HG03342 (cell line): ENCODE data around the gene ABCG1.

Experiments
- ATAC-seq: cut with Tn5 transposase; IDR thresholded peaks from one replicate; pipeline ENCODE4 v1.9.1; 2021; ENCODE audit warnings: mild to moderate bottlenecking, moderate library complexity; ENCODE audit not compliant: unreplicated experiment

The ABCG1 gene

DNA sequence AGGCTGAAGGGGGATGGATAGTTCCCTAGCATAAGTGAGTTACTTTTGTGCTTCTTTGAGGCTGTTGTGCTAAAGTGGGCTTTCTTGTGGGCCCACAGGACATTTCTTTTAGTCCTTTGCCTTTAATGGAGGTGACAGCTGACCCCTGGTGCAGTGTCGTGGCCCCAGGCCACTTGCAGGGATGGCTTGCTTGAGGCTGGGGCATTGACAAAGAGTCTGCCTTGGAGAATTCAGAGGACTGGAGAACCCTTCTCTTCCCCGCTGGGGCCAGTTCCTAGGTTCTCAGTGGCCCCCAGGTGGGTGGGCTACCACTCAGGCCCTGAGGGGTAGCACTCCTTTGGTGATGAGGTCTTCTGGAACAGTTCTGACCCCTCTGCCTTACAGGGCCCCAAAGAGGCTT, 12.8 kb downstream of the ABCG1 start:
- ATAC-seq: no peak

DNA sequence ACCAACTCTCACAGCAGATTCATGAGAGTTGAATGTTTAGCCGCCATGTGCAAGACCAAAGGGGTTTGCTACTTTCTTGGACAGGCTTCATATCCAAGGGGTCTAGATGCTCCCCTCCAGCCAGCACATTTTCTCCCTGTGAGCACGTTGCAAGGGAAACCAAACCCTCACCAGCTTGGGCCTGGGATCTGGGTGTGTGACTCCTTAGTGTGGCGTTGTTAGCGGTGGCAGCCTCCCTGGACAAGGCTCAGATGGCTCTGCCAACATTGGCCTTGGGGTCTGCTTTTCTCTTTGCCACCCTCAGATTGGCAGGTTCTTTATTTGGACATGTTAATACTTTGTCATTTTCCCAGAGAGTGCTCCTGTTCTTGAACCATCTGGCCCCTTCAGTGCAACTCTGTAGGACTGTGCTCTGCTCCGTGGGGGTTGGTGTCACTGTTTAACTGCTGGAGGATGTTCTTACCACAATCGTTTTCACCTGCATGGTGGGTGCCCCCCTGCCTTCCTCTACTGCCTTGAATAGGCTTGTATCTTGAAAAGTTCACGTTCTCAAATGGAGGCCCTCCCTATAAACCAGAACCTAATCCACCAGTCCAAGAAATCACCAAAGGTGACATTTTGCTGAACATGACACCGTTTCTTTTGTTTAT, 13.4 kb downstream of the ABCG1 start:
- no peak for ATAC-seq

GRCh38 chr21:42233067-42233961, 14.4 kb downstream of the ABCG1 start:
- ATAC-seq: peak; percentile 26

GRCh38 chr21:42234041-42234440, 15.1 kb downstream of the ABCG1 start:
- ATAC-seq: no peak

- peak; percentile 41 for ATAC-seq
Measured at GRCh38 chr21:42234464-42235241, 15.7 kb downstream of the ABCG1 start.

DNA sequence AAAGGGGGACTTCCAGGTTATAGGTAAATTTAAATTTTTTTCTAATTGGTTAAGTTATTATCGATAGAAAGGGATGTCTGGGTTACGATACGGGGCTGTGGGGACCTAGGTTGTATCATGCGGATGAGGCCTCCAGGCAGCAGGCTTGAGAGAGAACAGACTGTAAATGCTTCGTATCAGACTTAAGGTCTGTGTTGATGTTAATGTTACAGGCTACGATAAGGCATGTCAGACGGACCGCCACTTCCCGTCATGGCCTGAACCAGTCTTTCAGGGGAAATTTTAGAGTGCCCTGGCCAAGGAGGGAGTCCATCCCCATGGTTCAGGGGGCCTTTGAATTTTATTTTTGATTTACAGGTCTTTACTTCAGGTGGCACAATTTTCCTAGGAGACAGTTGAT, 16.7 kb downstream of the ABCG1 start:
- no peak for ATAC-seq

GRCh38 chr21:42236014-42236413, 17.1 kb downstream of the ABCG1 start:
- no peak for ATAC-seq

DNA sequence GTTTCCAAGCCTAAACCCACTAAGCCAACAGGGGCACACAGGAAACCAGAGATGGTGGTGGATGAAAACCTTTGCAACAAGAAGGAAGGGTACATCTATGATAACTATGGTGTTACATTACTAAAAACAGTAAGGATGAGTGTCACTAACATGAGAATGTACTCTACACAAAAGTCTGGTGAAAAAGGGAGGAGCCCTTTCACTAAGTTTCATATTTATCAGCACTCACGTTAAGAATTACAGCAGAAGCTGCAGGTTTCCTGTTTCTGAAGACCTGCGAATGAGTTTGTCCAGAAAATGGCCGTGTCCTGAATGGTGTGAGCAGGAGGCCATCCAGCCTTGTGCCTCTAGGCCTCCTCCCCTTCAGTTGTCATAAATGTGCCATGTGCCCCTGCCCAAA, 17.8 kb downstream of the ABCG1 start:
- no peak for ATAC-seq

DNA sequence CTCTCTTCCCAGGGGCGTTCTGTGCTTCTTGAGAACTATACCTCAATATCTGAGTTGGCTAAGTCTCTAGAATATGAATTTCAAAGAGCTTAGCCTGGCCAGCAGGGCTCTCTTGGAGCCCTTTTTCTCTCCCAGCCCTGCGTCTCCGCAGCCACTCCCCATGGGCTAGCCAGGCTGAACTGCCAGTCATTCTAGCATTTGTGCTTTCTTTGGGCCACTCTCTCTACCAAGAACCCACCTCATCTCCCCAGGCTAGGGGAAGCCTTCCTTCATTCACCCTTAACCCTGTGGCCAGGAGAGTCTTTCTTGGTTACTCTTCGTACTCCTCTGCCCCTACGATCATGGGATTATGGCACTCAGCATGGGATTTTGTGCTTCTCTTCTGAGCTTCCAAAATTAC, 18.2 kb downstream of the ABCG1 start:
- ATAC-seq: no peak

DNA sequence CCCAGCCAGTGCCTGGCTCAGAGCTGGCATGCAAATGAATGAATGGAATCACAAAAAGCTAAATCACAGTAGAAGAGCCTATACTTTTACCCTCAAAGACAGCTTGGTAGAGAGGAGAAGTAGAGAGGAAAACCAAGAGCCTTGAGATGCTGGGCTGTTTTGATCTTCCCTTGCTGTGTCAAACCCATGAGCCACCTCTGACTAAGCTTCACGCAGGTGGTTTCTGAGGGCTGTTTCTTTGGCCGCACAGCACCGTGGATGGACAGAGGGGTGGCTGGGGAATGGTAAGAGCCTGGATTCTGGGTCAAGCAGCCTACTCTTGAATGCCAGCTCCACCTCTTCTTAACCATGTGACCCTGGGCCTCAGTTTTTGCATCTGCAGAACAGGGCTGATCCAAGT, 18.6 kb downstream of the ABCG1 start:
- ATAC-seq: no peak

- no peak for ATAC-seq
Measured at GRCh38 chr21:42238185-42238934, 19.4 kb downstream of the ABCG1 start.

DNA sequence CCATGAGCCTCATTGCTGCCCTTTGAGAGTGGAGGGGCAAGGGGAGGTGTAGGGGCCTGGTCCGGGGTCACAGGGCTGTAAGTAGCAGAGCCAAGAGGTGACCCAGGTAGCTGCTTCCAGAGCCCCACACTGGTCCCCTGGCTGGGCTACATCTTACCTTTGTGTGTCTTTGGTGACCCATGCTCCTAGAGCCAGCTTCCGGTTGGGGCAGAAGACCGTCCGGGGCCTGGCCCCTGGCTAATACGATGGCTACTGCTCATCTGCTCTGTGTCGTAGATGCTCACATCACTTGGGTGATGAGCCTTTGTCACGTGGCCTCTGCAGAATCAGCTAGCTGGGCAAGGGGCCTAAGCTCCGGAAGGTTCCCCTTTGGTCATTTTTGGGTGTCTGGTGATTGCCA, 20.6 kb downstream of the ABCG1 start:
- ATAC-seq: no peak

GRCh38 chr21:42239973-42240372, 21.0 kb downstream of the ABCG1 start:
- no peak for ATAC-seq

GRCh38 chr21:42242611-42243010, 23.7 kb downstream of the ABCG1 start:
- no peak for ATAC-seq

DNA sequence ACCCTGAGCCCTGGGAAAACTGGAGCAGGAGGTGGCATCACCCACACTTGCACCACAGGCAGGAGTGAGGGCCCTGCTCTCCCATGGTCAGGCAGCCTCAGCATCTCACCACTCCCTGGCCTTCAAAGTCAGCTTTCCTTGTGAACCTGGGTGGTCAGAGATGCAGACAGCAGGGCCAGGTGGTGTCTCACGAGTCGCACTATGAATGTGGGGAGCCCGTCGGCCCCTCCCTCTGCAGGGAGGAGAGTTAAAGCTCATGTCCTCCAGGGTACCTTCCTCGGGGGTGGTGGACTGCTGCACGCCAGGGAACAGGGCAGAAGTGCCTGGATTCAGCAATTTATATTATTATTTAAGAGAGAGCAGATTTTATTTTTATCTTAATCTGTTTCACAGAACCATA, 24.1 kb downstream of the ABCG1 start:
- ATAC-seq: no peak

DNA sequence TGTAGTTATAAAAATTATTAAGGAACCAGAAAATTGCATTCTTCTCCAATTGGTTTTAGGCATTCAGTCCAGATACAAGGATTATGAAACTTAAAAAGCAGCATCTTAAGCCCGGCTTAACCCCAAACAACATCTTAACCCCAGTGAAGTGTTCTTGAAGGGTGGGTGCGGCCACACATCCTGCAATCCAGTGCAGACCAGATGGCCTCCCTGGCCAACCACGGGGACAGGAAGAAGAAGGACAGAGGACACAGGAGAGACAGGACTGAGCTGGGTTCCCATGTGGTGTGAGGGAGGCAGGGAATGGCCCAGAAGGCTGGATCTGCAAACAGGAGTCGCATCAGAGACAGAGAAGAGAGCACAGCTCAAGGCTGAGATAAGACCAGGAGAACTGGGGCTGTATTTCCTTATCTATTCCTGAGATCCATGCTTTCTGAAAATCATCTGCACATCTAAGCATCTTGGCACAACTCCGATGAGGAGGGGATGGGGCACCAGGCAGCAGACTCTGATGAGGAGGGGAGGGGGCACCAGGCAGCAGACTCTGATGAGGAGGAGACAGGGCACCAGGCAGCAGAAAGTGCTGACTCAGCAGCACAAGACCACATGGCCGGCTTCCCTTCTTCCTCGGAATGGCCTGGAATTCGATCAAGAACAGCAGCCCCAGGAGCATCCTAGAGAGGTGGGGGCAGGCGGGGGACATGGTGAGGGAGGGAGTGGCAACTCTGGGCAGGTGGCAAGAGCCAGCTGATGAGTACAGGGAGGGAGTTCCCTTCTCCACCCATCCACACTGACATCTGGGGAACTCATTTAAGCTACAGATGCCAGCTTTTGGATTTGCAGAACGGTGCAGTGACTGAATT, 26.6 kb downstream of the ABCG1 start:
- ATAC-seq: no peak

GRCh38 chr21:42247716-42248115, 28.8 kb downstream of the ABCG1 start:
- ATAC-seq: no peak

DNA sequence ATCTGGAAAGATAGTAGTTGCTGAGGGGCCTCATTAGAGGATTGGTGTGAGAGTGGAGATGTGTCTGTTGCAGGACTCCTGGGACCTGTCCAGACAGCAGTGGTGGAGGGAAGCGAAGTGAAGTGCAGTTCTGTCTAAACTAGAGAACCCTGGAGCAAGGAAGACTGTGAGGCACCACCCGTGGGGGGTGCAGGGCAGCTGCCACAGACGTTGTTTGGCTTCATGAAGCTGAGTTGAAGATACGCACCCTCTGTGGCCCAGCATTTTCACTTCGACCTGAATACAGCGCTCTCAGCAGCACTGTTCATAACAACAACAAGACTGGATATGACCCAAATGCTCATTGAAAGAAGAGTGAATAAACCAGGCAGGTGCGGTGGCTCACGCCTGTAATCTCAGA, 29.3 kb downstream of the ABCG1 start:
- ATAC-seq: no peak

GRCh38 chr21:42248783-42249597, 30.1 kb downstream of the ABCG1 start:
- ATAC-seq: peak; percentile 77
